CD4-positive, alpha-beta T cell treated with Interleukin-1 beta for 1 hour (primary cell): ENCODE results near the gene SIN3A.

Experiments
- DNase-seq, 2 donors: peaks; one replicate each; pipeline ENCODE4 v3.0.0-alpha.2; 2020 to 2022

The SIN3A gene

GRCh38 chr15:75328493-75329314, 122.8 kb downstream of the SIN3A start:
- DNase-seq, result no peak

- no peak for DNase-seq
These were observed 124.0 kb downstream of the SIN3A start for GRCh38 chr15:75327491-75327890.

- DNase-seq, result no peak
These were observed 124.5 kb downstream of the SIN3A start for GRCh38 chr15:75327005-75327404.

- no peak for DNase-seq
These were observed 125.6 kb downstream of the SIN3A start for GRCh38 chr15:75325922-75326321.

- no peak for DNase-seq
These were observed 129.8 kb downstream of the SIN3A start for GRCh38 chr15:75321711-75322110.
